Progenitor cell of endocrine pancreas (in vitro differentiated cells): ENCODE data around the gene FAM181B. TPM values are rescaled to one million over a fixed set of nuclear protein-coding genes. Genes with fewer than 3 reads are reported as not detected.

Experiments used
- DNase-seq: peaks from one replicate; pipeline ENCODE4 v3.0.0; 2021; ENCODE audit warnings: low spot score; ENCODE audit not compliant: unreplicated experiment
- H3K27ac Mint-ChIP-seq: 2 replicates; pipeline ENCODE4 v1.8.0; 2021; ENCODE audit warnings: mild to moderate bottlenecking, moderate library complexity, mixed read lengths
- H3K27me3 Mint-ChIP-seq: 2 replicates; pipeline ENCODE4 v1.8.0; 2021; ENCODE audit warnings: mixed read lengths
- H3K36me3 Mint-ChIP-seq: 2 replicates; pipeline ENCODE4 v1.8.0; 2022; ENCODE audit warnings: mixed read lengths; ENCODE audit not compliant: insufficient read depth
- H3K4me1 Mint-ChIP-seq: 2 replicates; pipeline ENCODE4 v1.8.0; 2021; ENCODE audit warnings: low read depth, mixed read lengths
- H3K4me3 Mint-ChIP-seq: 2 replicates; pipeline ENCODE4 v1.8.0; 2021; ENCODE audit warnings: low read depth, mild to moderate bottlenecking, moderate library complexity, mixed read lengths
- H3K9me3 Mint-ChIP-seq: 2 replicates; pipeline ENCODE4 v1.8.0; 2021; ENCODE audit warnings: low read depth, mixed read lengths
- total RNA-seq: library from RNA; stranded (reverse); gene quantifications from 2 replicates; pipeline ENCODE4 v1.2.1, GENCODE V29; 2021
- TF ChIP-seq, protein P1 (sequence below): fragments of 200-600 bp; sonication (generic); IDR thresholded peaks from one replicate; pipeline ENCODE4 v1.5.0; 2021; ENCODE audit warnings: antibody characterized with exemption, mild to moderate bottlenecking; ENCODE audit not compliant: unreplicated experiment

The FAM181B gene
- total RNA-seq, 1 donor from 2014 or later = 8.9 TPM

DNA sequence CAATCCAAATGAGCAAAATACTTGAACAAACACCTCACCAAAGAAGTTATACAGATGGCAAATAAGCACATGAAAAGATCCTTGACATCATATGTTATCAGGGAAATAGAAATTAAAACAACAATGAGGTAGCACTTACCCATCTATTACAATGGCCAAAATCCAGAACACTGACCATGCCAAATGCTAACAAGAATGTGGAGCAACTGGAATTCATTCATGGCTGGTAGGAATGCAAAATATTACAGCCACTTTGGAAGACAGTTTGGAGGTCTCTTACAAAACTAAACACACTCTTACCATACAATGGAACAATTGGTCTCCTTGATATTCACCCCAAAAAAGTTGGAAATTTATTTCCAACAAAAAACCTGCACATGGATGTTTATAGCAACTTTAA, 19.1 kb upstream of the FAM181B start:
- Mint-ChIP-seq H3K27ac (no peak overlapping the region), H3K27me3 (no peaks in the 10 kb centered on the region), H3K9me3 (peaks cover 7% of the 10 kb centered on the region), H3K4me1 (peaks cover 14% of the 10 kb centered on the region), H3K4me3 (no peak overlapping the region), H3K36me3 (peaks cover 2% of the 10 kb centered on the region)
- TF ChIP-seq, protein P1, sequence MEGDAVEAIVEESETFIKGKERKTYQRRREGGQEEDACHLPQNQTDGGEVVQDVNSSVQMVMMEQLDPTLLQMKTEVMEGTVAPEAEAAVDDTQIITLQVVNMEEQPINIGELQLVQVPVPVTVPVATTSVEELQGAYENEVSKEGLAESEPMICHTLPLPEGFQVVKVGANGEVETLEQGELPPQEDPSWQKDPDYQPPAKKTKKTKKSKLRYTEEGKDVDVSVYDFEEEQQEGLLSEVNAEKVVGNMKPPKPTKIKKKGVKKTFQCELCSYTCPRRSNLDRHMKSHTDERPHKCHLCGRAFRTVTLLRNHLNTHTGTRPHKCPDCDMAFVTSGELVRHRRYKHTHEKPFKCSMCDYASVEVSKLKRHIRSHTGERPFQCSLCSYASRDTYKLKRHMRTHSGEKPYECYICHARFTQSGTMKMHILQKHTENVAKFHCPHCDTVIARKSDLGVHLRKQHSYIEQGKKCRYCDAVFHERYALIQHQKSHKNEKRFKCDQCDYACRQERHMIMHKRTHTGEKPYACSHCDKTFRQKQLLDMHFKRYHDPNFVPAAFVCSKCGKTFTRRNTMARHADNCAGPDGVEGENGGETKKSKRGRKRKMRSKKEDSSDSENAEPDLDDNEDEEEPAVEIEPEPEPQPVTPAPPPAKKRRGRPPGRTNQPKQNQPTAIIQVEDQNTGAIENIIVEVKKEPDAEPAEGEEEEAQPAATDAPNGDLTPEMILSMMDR = no peak
- DNase-seq = no peak

- Mint-ChIP-seq H3K27ac (no peak overlapping the region), H3K4me3 (no peak overlapping the region), H3K4me1 (peaks cover 7% of the 10 kb centered on the region), H3K36me3 (peaks cover 2% of the 10 kb centered on the region), H3K27me3 (no peaks in the 10 kb centered on the region), H3K9me3 (peaks cover 10% of the 10 kb centered on the region)
- DNase-seq = no peak
- TF ChIP-seq, protein P1 = no peak
Measured at GRCh38 chr11:82750643-82751139, 17.0 kb upstream of the FAM181B start.

DNA sequence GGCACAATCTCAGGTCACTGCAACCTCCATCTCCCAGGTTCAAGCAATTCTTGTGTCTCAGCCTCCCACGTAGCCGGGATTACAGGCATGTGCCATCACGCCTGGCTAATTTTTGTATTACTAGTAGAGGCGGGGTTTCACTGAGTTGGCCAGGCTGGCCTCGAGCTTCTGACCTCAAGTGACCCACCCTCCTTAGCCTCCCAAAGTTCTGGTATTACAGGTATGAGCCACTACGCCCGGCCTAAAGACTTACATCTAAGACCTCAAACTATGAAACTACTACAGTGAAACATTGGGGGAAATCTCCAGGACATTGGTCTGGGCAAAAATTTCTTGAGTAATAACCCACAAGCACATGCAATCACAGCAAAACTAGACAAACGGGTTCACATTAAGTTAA, 13.8 kb upstream of the FAM181B start:
- no peak overlapping the region for H3K4me3 Mint-ChIP-seq
- H3K27me3 Mint-ChIP-seq = no peaks in the 10 kb centered on the region
- peaks cover 7% of the 10 kb centered on the region for H3K4me1 Mint-ChIP-seq
- peaks cover 15% of the 10 kb centered on the region for H3K9me3 Mint-ChIP-seq
- no peak for DNase-seq
- H3K36me3 Mint-ChIP-seq = peaks cover 2% of the 10 kb centered on the region
- TF ChIP-seq, protein P1 = no peak
- H3K27ac Mint-ChIP-seq = no peak overlapping the region

DNA sequence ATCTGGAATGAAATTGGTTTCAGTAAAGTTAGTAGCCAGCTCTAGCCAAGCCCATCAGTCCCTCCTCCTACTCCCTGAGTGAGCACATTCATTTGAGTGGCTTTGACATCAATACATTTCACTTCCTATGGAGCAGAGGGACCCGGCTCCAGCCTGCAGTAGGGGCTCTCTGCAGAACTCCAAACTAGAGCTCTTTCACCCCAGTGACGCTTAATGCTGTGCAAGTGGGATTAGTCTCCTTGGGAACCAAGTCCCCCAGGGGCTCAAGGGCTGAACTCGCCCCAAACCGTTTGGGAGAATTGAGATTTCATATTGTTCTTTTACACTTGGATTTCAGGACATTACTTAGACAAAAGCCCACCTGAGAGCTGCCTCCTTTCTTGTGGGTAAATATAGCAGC, 4.4 kb upstream of the FAM181B start:
- no peak for DNase-seq
- Mint-ChIP-seq H3K4me1 (peaks cover 13% of the 10 kb centered on the region), H3K36me3 (no peaks in the 10 kb centered on the region), H3K9me3 (no peaks in the 10 kb centered on the region), H3K27ac (no peak overlapping the region), H3K27me3 (no peaks in the 10 kb centered on the region), H3K4me3 (no peak overlapping the region)
- TF ChIP-seq, protein P1 = no peak

DNA sequence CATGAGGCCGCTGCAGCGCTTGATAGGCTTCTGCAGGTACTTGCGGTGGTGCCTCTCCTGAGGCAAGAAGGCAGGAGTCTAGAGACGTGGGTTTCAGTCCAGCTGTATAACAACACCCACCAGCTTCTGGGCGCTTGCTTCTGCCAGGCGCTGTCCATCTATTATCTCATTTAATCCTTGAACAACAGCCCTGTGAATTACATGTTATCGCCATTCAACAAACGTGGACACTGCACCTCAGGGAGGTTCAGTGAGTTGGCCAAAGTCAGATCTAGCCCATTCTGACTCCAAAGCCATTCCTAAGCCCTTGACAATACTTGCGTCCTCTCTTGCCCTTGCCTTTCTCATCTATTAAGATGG, 436 bp upstream of the FAM181B start:
- Mint-ChIP-seq H3K27ac (peak overlapping the region; percentile 84), H3K27me3 (peaks cover 9% of the 10 kb centered on the region), H3K4me1 (peaks cover 23% of the 10 kb centered on the region), H3K4me3 (peak overlapping the region; percentile 82), H3K36me3 (no peaks in the 10 kb centered on the region), H3K9me3 (no peaks in the 10 kb centered on the region)
- TF ChIP-seq, protein P1 = no peak
- DNase-seq = no peak
